ENCODE measurements around the gene PLEKHH3.

The PLEKHH3 gene, protein sequence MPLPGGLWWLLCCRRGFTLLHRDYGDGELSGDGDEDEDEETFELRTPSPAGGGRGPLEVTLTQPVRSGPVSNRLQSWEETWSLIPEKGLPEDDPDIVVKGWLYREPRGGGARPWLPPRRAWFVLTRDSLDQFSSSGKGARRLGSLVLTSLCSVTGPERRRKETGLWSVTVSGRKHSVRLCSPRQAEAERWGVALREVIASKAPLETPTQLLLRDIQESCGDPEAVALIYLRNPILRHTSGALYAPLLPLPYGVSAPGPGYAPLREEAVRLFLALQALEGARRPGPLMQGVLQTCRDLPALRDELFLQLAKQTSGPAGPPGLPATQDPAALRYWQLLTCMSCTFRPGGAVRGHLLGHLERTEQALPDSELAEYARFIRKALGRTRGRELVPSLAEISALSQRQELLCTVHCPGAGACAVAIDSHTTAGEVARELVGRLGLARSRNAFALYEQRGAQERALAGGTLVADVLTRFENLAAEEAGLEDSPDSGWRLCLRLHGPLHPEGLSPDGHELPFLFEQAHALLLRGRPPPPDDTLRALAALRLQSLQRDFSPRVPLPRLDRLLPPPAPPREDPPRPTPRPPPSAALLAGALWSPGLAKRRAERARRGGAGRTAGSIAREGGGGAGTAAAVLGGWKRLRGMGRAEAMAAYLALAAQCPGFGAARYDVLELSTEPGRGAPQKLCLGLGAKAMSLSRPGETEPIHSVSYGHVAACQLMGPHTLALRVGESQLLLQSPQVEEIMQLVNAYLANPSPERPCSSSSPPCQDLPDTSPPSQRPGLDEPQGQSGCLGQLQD

DNA sequence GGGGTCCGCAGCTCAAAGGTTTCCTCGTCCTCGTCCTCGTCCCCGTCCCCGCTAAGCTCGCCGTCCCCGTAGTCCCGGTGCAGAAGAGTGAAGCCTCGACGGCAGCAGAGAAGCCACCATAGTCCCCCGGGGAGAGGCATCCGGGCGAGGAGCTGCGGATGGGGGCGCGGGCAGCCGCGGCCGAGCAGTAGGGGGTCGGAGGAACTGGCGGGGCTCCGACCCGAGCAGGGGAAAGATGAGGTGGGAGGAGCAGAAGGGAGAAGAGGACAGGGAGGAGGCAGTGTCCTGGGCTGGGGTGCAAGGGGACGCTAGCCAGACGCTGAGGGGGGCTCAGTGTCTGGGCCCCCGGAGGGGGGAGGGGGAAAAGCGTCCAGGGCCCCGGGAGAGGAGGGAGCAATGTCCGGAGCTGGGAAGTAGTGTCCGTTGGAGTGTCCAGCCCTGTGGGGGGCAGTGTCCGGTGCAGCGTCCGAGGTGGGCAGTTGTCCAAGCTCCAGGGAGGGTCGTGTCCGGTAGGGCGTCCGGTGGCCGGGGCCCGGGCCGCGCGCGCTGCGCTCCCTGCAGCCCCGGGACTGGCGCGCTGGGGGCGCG lies at the start of gene PLEKHH3:
TSS of gene PLEKHH3 (minus strand) at position 571 of the 588 bp plus-strand sequence. CDS start at position 140, 431 bp downstream.
- no peak for DNase-seq (ENCODE audit: low spot score)

DNA sequence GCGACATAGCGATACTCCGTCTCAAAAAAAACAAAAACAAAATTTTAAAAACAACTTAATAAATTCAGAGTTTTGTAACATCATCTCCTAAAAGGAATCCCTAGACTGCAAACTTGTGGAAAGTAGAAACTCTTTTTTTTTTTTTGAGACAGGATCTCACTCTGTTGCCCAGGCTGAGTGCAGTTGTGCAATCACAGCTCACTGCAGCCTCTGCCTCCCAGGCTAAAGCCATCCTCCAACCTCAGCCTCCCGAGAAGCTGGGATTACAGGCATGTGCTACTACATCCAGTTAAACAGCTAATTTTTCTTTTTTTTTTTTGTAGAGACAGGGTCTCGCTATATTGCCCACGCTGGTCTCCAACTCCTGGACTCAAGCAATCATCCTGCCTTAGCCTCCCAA lies 48.3 kb upstream of the PLEKHH3 start:
- no peak for DNase-seq (ENCODE audit: low spot score)

DNA sequence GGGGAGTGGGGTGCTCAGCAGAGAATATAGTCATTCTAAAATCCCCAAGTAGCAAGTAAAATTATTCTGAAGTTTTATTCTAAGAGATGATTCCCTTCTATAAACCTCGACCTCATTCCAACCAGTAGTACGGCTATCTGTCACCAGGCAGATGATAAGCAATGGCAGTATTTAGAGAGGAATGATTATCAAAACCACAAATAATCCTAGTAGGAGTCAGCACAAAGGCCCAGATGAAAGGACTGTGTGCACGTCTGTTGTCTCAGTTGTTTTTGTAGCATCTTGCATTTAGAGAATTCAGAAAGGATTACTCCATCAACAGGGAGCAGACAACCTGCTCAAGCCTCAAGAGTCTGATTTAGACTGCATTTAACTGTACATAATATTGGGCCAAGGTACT lies 46.8 kb upstream of the PLEKHH3 start:
- DNase-seq (ENCODE audit: low spot score), result no peak

DNA sequence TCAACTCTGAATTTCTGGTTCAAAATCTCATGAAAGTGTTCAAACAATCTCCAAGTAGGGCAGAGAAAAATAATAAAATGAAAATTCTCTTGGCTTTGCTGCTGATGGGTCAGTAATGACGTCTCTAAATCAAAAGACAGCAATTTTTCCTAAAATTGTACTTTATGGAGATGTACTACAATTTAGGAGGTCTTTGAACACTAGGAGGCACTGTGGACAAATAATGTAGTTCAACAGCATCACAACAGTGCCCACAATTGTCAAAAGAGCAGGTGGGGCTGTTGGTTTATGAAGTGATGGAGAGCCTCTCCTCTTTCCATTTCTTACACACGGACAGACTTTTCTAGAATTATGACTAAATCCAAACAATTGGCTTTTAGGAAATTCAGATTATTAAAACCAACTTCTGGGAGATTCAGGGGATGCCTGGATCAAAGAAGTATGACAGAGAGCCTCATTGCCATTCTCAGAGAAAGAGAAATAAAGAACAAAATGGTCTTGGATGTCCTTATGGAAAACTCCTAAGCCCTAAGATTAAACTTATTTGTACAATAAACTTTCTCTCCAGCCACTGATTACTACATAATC lies 44.3 kb upstream of the PLEKHH3 start:
- peak; percentile 80 for DNase-seq (ENCODE audit: low spot score)

DNA sequence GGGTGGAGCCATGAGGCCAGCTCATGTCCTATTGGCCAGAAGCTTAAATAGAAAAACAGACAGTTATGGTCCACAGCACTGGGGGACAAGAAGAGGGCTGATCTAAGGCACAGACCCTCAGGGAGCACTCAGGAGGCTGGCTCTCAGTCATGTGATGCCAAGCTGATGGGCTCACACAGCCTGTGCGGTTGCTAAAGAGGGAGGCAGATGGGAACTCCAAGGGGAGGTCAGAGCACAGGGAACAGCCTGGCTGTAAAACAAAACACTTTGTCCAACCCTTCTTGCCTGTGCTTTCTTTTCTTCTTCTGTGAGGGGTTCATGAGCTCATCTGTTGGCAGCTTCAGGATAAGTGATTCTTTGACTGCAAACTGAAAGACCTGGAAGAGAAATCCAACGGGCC lies 32.8 kb upstream of the PLEKHH3 start:
- DNase-seq (ENCODE audit: low spot score), result no peak

DNA sequence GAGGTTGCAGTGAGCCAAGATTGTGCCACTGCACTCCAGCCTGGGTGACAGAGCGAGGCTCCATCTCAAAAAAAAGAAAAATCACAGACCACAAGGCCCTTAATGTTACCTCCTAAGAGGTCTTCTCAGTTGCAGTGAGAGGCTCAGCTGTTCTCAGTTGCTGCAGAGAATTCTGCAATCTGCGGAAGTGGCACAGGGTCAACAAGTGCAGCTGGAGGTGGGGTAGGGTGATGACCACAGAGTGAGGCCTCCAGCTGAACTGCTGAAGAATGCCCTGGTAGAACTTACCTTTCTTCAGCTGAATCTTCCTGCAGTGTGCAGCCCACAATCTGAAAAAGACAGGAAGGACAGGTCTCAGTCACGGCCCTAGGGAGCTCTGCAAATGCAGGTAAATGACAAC lies 31.8 kb upstream of the PLEKHH3 start:
- DNase-seq (ENCODE audit: low spot score), result no peak

DNA sequence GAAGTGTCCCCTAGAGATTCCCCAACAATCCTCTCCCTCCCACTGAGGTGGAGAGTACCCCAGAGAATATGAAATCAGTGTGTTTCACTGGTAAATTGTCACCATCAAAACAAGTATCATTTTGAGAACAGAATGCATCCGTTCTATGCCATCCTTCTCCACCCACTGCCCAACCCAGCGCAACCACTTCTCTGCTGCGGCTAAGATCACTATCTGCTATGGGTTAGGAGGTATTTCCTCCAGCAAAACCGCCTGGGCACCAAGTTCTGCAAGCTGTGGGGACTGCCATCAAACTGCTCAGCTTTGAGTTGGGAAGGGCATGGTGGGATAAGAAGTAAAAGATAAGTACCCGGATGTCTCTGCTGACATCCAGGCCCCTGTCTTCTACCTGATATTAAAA lies 29.9 kb upstream of the PLEKHH3 start:
- DNase-seq (ENCODE audit: low spot score), result no peak

DNA sequence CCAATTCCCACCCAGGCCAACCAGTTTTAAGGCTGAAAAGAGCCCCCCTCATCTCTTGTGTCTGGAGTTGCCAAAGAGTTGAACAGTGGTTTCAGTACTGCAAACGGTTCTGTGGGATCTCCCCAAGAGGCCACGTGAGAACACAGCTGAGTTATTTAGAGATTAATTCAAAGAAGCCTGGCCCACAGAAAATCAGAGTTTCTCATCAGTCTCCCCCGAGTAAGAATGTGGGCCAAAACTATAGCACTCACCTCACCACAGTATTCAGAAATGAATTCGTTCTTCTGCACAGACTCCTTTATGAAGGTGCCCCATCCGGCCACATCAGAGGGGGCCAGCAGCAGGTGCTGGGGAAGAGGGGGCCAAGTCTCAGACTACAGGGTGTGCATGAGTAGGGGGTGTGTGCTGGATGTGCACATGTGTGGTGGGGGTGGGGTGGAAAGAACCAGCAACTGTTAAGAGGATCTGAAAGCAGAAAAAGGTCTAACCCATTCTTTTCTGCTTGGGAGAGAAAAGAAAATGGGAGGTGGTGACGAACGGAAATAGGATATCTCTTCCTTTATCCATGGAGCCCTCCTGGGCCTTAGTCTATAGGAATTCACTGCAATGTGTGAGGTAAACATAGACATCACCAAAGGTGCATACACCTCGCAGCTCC lies 28.2 kb upstream of the PLEKHH3 start:
- DNase-seq (ENCODE audit: low spot score), result no peak

DNA sequence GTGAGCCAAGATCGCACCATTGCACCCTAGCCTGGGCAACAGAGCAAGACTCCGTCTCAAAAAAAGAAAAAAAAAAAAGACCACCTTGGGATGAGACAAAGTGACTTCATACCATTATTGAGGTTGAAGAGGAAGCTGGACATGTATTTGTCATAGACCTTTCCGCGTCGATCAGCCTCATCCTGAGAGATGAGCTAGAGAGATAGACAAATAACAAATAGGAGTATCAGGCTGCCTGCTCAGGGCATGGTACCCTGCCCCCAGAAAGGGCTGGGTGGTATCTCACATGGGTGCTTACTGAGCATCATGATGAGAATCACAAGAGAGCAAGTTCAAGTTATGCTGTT lies 27.7 kb upstream of the PLEKHH3 start:
- DNase-seq (ENCODE audit: low spot score), result no peak

DNA sequence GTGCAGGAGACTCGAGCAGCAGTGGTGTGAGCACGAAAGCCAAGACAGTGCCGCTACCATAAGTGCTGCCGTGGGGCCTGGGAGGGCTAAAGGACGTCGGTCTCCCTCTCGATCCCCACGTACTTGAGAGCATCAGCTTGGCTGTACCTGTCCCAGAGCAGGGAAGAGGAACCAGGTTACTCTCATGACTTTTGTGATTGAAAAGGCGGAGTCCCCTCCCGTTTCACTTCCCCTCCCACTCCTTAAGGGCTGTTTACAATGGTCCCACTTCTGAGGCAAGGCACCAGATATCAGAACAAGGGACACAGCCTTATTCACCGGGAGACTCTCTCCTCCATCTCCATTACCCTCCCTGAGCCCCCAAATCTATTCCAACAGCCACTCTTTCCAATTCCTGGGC lies 25.7 kb upstream of the PLEKHH3 start:
- no peak for DNase-seq (ENCODE audit: low spot score)

DNA sequence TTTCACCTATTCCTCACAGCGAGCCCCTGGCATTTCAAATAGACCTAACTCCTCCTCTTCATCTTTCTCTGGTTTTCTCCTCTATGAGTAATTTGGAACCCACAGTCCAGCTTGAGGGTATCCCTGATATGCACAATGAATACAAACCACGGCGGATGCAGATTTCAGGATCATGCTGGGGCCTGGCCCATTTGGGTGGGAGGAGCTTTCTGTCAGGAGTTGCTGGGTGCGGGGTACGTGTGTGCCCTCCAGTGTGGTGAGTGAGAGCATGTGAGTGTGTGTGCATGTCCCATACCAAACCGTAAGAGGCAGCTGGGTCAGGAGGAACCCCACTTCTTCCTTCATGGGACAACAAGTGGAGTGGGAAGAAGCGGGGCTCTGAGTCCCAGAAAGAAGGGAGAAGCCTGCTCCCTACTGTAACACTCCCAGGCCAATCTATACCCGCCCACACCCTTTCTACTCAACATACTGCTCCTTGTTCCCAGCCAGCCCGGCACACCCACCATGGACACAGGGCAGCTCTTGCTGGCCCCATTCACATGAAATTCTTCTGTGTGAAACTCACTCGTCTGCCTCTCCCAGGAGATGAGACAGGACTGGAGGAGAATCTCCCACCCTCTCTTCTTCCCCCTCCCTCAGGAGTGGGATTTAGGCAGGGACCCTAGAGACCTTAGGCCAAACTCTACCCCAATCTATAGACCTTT lies 23.9 kb upstream of the PLEKHH3 start:
- DNase-seq (ENCODE audit: low spot score), result no peak

DNA sequence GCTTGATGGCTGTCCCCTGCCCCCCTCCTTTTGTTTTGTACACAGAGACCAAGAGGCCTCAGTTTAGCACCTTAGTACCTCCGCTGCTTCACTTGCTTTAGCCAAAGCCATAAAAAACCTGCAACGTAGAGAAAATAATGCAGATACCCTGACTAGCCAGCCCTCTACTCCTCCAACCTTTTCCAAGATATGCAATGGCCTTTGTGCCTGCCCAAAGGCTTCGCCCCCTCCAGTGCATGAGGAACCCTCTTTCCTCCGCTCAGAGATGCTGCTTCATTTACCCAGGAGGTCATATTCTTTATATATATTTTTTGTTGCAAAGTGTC lies 22.6 kb upstream of the PLEKHH3 start:
- DNase-seq (ENCODE audit: low spot score), result no peak

DNA sequence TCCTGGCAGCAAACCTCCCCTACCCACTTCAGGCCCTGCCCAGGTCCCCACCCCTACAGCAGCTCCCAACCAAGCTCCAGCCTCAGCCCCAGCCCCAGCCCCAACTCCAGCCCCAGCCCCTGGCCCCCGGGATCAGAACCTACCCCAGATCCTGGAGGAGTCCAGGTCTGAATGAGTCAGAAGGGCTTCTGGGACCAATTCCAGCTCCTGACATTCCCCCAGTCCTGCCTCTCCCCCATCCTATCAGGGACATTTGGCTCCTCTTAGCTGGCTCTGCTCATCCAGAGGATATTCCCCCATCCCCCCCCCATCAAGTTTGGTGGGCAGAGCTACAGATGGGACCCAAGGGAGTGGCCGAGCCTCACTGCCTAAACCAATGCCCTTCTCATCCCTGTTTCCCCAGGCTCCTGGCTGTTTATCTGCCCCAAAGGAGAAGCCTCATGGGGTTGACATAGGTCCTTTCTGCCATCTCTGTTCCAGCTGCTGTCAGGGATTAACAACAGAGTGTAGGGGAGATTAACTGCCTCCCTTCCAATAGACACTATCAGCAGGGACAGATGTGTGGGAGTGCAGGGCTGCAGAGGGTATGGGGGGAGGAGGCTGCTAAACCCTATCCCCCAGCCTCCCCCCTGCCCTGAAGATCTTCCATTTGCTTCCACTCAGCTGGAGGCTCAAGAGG lies 22.1 kb upstream of the PLEKHH3 start:
- DNase-seq (ENCODE audit: low spot score), result no peak

DNA sequence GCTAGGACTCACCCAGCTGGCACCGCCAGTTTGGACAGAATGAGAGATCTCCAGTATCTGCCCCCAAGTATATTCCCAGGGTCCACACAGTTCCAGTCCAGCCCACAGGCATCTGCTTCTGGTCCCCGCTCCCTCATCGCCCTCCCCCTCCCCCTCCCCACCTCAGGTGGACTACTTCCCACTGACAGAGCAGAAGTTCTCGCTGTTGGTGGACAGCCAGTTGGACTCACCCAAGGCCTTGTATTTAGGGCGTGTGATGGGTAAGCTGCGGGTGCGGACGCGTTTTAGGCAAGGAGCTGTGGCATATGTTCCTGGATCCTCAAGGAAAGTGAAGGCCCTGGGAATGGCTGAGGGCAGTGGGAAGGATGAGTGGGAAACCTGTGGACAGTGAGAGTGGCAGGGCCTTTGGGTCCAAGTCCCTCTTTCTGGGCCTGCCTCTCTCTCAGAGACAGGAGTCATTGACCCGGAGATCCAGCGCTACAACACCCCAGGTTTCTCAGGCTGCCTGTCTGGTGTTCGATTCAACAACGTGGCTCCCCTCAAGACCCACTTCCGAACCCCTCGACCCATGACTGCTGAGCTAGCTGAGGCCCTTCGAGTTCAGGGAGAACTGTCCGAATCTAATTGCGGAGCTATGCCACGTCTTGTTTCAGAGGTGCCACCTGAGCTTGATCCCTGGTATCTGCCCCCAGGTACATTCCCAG lies 20.5 kb upstream of the PLEKHH3 start:
- DNase-seq (ENCODE audit: low spot score), result no peak

DNA sequence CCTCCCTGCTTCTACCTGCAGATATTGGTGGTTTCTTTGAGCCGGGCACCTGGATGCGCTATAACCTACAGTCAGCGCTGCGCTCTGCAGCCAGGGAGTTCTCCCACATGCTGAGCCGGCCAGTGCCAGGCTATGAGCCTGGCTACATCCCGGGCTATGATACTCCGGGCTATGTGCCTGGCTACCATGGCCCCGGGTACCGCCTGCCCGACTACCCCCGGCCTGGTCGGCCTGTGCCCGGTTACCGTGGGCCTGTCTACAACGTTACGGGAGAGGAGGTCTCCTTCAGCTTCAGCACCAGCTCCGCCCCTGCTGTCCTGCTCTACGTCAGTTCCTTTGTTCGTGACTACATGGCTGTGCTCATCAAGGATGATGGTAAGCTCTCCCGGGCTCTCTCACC lies 18.7 kb upstream of the PLEKHH3 start:
- DNase-seq (ENCODE audit: low spot score), result no peak

DNA sequence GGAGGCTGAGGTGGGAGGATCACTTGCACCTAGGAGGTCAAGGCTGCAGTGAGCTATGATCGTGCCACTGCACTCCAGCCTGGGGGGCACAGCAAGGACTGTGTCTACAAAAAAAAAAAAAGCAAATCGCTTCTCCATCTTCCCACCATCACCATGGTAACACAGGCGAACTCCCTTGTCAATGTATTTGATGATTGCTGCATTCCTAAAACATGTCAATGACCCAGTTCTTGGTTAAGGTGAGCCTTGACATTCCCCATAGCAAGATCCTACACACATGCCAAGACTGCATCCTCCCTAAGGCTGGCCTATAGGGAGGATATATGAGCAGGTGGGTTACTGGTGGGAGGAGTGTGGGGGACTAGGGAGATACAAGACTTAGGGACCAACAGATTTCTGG lies 17.7 kb upstream of the PLEKHH3 start:
- no peak for DNase-seq (ENCODE audit: low spot score)

DNA sequence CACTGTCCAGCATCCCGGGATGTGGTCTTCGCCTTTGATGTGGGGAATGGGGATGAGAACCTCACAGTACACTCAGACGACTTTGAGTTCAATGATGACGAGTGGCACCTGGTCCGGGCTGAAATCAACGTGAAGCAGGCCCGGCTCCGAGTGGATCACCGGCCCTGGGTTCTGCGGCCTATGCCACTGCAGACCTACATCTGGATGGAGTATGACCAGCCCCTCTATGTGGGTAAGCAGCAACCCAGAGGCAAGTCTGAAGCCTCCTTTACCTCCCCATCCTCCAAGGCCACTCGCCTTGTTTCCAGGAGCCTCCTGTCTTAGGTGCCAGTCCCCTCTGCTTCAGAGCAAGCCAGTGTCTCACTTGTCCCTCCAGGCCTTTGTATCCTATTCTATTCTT lies 15.7 kb upstream of the PLEKHH3 start:
- no peak for DNase-seq (ENCODE audit: low spot score)

DNA sequence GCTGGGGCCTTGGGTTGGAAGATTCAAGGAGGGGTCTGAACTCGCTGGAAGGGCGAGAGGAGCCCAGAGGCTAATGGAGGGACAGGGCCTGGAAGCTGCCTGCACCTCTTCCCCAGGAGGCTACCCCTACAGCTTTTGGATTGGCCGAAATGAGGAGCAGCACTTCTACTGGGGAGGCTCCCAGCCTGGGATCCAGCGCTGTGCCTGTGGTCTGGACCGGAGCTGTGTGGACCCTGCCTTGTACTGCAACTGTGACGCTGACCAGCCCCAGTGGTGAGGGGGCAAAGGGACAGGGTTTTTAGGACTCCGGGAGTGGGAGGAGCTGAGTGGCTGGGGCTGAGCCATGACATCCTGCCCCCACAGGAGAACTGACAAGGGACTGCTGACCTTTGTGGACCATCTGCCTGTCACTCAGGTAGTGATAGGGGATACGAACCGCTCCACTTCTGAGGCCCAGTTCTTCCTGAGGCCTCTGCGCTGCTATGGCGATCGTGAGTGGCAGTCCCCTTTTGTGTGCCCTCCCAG lies 14.3 kb upstream of the PLEKHH3 start:
- DNase-seq (ENCODE audit: low spot score), result no peak

DNA sequence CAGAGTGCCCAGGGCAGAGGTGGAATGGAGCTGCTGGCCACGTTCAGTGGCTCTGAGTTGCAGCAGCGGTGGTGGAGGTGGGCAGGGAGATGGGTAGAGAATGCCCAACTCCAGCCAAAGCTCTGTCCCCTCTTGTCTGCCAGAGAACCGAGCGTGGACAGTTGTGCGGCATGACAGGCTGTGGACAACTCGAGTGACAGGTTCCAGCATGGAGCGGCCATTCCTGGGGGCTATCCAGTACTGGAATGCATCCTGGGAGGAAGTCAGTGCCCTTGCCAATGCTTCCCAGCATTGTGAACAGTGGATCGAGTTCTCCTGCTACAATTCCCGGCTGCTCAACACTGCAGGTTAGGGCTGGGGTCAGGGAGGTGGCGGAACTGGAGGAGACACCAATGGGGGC lies 13.8 kb upstream of the PLEKHH3 start:
- DNase-seq (ENCODE audit: low spot score), result no peak

DNA sequence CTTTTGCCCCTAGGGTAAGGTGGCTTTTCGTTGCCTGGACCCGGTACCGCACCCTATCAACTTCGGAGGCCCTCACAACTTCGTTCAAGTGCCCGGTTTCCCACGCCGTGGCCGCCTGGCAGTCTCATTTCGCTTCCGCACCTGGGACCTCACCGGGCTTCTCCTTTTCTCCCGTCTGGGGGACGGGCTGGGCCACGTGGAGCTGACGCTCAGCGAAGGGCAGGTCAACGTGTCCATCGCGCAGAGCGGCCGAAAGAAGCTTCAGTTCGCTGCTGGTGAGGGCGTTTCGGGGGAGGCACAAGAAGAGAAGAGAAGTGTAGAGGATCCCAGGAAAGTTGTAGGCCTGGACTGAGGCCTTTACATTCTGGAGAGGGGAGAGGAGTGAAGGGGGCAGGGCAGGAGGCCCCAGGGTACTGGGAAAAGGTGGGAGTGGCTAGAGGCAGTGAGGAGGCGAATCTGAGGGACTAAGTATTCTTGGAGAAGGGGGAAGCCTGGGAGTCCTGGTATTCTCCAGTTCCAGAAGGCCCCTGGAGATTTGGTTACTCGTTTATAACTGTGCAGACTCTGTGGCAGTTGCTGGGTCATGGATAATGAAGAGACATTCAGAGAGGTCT lies 11.0 kb upstream of the PLEKHH3 start:
- no peak for DNase-seq (ENCODE audit: low spot score)

Measured in kidney capillary endothelial cell (primary cell).